Gastroesophageal sphincter (tissue), 4 donors: ENCODE results near the gene WDR20. TPM values are rescaled to one million over a fixed set of nuclear protein-coding genes. Genes with fewer than 3 reads are reported as not detected.

Source experiments
- ATAC-seq: fragments of 150-250 bp; one replicate; pipeline ENCODE4 v1.9.1; 2016; ENCODE audit warnings: mild to moderate bottlenecking, moderate library complexity
- H3K27ac ChIP-seq, 4 donors: fragments of 200-600 bp; sonication (generic) in 3 of 4; 1 replicate in 3 of 4; 2 replicates in 1 of 4; pipeline ENCODE4 v1.5.1; 2016 to 2019
- H3K27me3 ChIP-seq: fragments of 200-600 bp; sonication (generic); one replicate; pipeline ENCODE4 v1.5.1; 2019
- H3K36me3 ChIP-seq, 2 donors: fragments of 200-600 bp; sonication (generic); one replicate each; pipeline ENCODE4 v1.5.1; 2019; ENCODE audit warnings: control low read depth in 1 of 2
- H3K4me1 ChIP-seq, 3 donors: fragments of 200-600 bp; sonication (generic); 1 replicate in 2 of 3; 2 replicates in 1 of 3; pipeline ENCODE4 v1.5.1; 2016 to 2019; ENCODE audit warnings: control low read depth in 2 of 3
- H3K4me3 ChIP-seq, 2 donors: fragments of 200-600 bp; sonication (generic); one replicate each; pipeline ENCODE4 v1.5.1; 2019; ENCODE audit warnings: mild to moderate bottlenecking in 1 of 2, moderate library complexity in 1 of 2
- H3K9me3 ChIP-seq, 3 donors: fragments of 200-600 bp; sonication (generic); one replicate each; pipeline ENCODE4 v1.5.1; 2017 to 2019; ENCODE audit warnings: control low read depth in 2 of 3
- EP300 ChIP-seq: sonication (generic); formaldehyde crosslinking; IDR thresholded peaks from one replicate; pipeline ENCODE4 v1.6.1; 2017; ENCODE audit warnings: antibody characterized with exemption, mild to moderate bottlenecking
- POLR2A ChIP-seq, 2 donors: fragments of 450-650 bp; IDR thresholded peaks; one replicate each; pipeline ENCODE4 v1.6.1; 2017; ENCODE audit warnings: antibody characterized with exemption in 2 of 2, mild to moderate bottlenecking in 2 of 2, moderate library complexity in 1 of 2
- POLR2AphosphoS5 ChIP-seq: sonication (generic); formaldehyde crosslinking; IDR thresholded peaks from one replicate; pipeline ENCODE4 v1.6.1; 2017; ENCODE audit warnings: antibody characterized with exemption
- WGBS, 2 donors: methylation state at CpG; one replicate each; pipeline ENCODE4 v1.1.5; 2018; ENCODE audit warnings: low coverage in 1 of 2; 5-methylcytosine and 5-hydroxymethylcytosine counted together
- total RNA-seq, 4 donors: library from RNA; depleted of rRNA; stranded (reverse); fragments of >200 nt; gene quantifications; one replicate each; pipeline ENCODE4 v1.1.0, GENCODE V29; 2016
- TF ChIP-seq, protein P1 (sequence below), 4 experiments: fragments of 200-600 bp in 2 of 4; fragments of 450-650 bp in 2 of 4; sonication (generic) in 1 of 4; IDR thresholded peaks; one replicate each; pipeline ENCODE4 v1.5.1; 2017 to 2019; ENCODE audit warnings: antibody characterized with exemption in 4 of 4, mild to moderate bottlenecking in 2 of 4, moderate library complexity in 2 of 4

The WDR20 gene
- total RNA-seq, 4 donors from 2014 or later = 24.6 to 33.0 (median 28.9) TPM

DNA sequence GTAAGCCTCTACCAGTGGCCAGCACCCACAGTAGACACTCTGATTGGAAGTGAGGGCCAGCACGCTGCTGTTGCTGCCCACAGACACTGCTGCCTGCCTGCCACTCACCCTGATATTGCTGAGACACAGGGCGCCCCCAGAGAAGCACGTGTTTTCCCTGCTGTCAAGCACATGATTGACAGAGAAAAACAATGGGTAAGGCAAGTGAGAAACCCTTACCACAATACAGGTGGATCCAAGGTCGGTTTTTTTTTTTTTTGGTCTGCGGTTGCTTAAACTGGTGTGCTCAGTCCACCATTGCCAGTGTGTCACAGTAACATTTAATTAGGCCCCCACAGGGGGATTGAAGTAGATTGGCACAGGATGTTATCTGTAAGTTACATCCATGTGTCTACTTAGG lies 65.9 kb downstream of the WDR20 start:
- no peak for ATAC-seq
- Histone ChIP-seq H3K27me3 (no peaks in the 10 kb centered on the region), H3K36me3 (peaks cover 0 to 94% of the 10 kb centered on the region in 2 donors), H3K9me3 (no peaks in the 10 kb centered on the region), H3K4me3 (no peak overlapping the region), H3K27ac (no peak overlapping the region), H3K4me1 (no peaks in the 10 kb centered on the region)
- 88 to 89% methylated on average over 4 to 5 of the region's 5 CpGs for WGBS, 2 donors
- no peak for TF ChIP-seq EP300
- TF ChIP-seq POLR2A (IDR thresholded peaks at IDR 0.05) = no peak
- no peak for TF ChIP-seq POLR2AphosphoS5
- TF ChIP-seq, protein P1, sequence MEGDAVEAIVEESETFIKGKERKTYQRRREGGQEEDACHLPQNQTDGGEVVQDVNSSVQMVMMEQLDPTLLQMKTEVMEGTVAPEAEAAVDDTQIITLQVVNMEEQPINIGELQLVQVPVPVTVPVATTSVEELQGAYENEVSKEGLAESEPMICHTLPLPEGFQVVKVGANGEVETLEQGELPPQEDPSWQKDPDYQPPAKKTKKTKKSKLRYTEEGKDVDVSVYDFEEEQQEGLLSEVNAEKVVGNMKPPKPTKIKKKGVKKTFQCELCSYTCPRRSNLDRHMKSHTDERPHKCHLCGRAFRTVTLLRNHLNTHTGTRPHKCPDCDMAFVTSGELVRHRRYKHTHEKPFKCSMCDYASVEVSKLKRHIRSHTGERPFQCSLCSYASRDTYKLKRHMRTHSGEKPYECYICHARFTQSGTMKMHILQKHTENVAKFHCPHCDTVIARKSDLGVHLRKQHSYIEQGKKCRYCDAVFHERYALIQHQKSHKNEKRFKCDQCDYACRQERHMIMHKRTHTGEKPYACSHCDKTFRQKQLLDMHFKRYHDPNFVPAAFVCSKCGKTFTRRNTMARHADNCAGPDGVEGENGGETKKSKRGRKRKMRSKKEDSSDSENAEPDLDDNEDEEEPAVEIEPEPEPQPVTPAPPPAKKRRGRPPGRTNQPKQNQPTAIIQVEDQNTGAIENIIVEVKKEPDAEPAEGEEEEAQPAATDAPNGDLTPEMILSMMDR (IDR thresholded peaks at IDR 0.05) = no peak

DNA sequence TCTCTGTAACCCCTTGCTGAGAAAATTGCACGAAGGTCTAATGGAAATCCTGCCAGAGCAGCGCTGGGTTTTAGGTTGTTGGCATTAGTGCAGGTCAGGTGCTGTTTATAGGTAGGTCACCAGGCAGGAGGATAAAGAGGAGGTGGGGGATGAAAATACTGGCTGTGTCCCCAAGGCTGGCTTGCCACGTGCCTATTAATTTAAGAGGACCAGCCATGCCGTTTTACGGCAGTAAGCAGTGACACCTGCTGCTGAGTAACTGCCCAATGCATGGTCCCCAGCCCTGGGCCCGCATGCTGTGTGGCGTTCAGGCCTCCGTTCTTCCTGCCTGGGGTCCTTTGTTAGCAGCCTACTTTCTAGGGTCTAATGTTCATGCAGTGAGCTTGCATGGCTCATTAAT lies 67.2 kb downstream of the WDR20 start:
- H3K4me1 ChIP-seq = no peaks in the 10 kb centered on the region
- no peak for ATAC-seq
- TF ChIP-seq POLR2AphosphoS5 = no peak
- TF ChIP-seq POLR2A (IDR thresholded peaks at IDR 0.05) = no peak
- no peak for TF ChIP-seq EP300
- TF ChIP-seq, protein P1 (IDR thresholded peaks at IDR 0.05) = no peak
- H3K27ac ChIP-seq = no peak overlapping the region
- no peaks in the 10 kb centered on the region for H3K27me3 ChIP-seq
- 60 to 76% methylated on average over 2 to 8 of the region's 8 CpGs for WGBS, 2 donors
- no peak overlapping the region for H3K4me3 ChIP-seq
- no peaks in the 10 kb centered on the region for H3K9me3 ChIP-seq
- H3K36me3 ChIP-seq = peaks cover 0 to 90% of the 10 kb centered on the region in 2 donors

DNA sequence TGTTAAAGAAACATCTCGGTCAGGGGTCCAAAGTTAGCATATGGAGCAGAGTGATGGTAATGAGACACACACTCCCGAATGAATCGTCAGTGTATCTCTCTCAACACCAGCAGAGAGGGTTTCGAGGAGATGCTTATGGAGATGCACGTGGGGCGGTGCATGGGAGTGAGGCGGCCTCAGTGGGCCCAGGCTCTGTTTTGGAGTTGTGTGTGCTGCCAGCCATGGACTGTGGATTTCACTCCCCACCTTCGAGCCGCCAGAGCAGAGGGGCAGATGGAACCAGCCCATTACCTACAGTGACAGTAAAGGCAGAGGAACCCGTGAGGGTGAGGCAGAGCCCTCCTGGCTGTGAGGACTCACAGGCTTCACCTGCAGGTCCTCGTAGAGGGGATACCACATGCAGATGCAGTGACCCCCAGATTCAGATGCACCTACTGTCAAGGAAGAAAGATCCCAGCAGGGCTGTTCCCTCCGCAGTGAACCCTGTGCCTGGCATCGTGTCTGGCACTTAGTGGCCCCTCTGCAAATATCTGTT lies 68.2 kb downstream of the WDR20 start:
- Histone ChIP-seq H3K27ac (no peak overlapping the region), H3K36me3 (peaks cover 0 to 93% of the 10 kb centered on the region in 2 donors), H3K9me3 (no peaks in the 10 kb centered on the region), H3K4me3 (no peak overlapping the region), H3K4me1 (no peaks in the 10 kb centered on the region), H3K27me3 (no peaks in the 10 kb centered on the region)
- no peak for ATAC-seq
- no peak for TF ChIP-seq EP300
- TF ChIP-seq POLR2A (IDR thresholded peaks at IDR 0.05) = no peak
- TF ChIP-seq, protein P1 (IDR thresholded peaks at IDR 0.05) = no peak
- 80 to 92% methylated on average over 10 to 11 of the region's 13 CpGs for WGBS, 2 donors

DNA sequence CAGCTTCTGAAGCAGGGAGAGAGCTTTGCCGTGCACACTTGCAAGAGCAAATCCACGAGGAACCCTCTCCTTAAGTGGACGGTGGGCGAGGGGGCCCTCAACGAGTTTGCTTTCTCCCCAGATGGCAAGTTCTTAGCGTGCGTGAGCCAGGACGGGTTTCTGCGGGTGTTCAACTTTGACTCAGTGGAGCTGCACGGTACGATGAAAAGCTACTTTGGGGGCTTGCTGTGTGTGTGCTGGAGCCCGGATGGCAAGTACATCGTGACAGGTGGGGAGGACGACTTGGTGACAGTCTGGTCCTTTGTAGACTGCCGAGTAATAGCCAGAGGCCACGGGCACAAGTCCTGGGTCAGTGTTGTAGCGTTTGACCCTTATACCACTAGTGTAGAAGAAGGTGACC lies 69.0 kb downstream of the WDR20 start:
- H3K4me1 ChIP-seq = peaks cover 0 to under 1% (median 0%) of the 10 kb centered on the region in 3 donors
- H3K27me3 ChIP-seq = no peaks in the 10 kb centered on the region
- ATAC-seq = no peak
- no peaks in the 10 kb centered on the region for H3K9me3 ChIP-seq
- WGBS, 2 donors = 53 to 86% methylated on average over 2 to 11 of the region's 17 CpGs
- peaks cover 0 to 86% of the 10 kb centered on the region in 2 donors for H3K36me3 ChIP-seq
- no peak overlapping the region for H3K27ac ChIP-seq
- H3K4me3 ChIP-seq = no peak overlapping the region
- TF ChIP-seq, protein P1 (IDR thresholded peaks at IDR 0.05) = no peak
- TF ChIP-seq EP300 = no peak
- TF ChIP-seq POLR2AphosphoS5 = no peak
- no peak for TF ChIP-seq POLR2A (IDR thresholded peaks at IDR 0.05)

DNA sequence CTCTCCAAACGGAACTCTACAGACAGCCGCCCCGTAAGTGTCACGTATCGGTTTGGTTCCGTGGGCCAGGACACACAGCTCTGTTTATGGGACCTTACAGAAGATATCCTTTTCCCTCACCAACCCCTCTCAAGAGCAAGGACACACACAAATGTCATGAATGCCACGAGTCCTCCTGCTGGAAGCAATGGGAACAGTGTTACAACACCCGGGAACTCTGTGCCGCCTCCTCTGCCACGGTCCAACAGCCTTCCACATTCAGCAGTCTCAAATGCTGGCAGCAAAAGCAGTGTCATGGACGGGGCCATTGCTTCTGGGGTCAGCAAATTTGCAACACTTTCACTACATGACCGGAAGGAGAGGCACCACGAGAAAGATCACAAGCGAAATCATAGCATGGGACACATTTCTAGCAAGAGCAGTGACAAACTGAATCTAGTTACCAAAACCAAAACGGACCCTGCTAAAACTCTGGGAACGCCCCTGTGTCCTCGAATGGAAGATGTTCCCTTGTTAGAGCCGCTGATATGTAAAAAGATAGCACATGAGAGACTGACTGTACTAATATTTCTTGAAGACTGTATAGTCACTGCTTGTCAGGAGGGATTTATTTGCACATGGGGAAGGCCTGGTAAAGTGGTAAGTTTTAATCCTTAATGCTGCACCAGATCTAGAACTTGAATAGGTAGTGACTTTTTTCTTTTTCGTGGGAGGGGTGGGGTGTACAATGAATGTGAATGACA lies 69.7 kb downstream of the WDR20 start:
- Histone ChIP-seq H3K27ac (no peak overlapping the region), H3K4me1 (peaks cover 0 to 7% (median 0%) of the 10 kb centered on the region in 3 donors), H3K27me3 (no peaks in the 10 kb centered on the region), H3K4me3 (no peak overlapping the region), H3K9me3 (no peaks in the 10 kb centered on the region), H3K36me3 (peaks cover 0 to 83% of the 10 kb centered on the region in 2 donors)
- peak; percentile 29 for ATAC-seq
- TF ChIP-seq POLR2AphosphoS5 = no peak
- TF ChIP-seq, protein P1 (IDR thresholded peaks at IDR 0.05) = no peak
- no peak for TF ChIP-seq EP300
- TF ChIP-seq POLR2A (IDR thresholded peaks at IDR 0.05) = no peak
- 75 to 92% methylated on average over 5 to 11 of the region's 19 CpGs for WGBS, 2 donors
